ENCODE measurements around the gene UNC13D. TPM values are rescaled to one million over a fixed set of nuclear protein-coding genes. Genes with fewer than 3 reads are reported as not detected.

The UNC13D gene
- total RNA-seq, 1 experiment from 2014 or later, result 12.7 TPM

- no peak for TF ChIP-seq REST (IDR thresholded peaks at IDR 0.05; ENCODE audit: insufficient read depth in 1 of 2, low read depth in 2 of 2, low read length in 1 of 2)
- peak; percentile 83 for TF ChIP-seq SIN3A (IDR thresholded peaks at IDR 0.05; ENCODE audit: borderline replicate concordance, insufficient read depth, low read depth, low read length)
- no peak for TF ChIP-seq TCF7L2 (IDR thresholded peaks at IDR 0.05; ENCODE audit: low read depth, low read length)
- peak; percentile 80 for TF ChIP-seq POLR2AphosphoS5 (IDR thresholded peaks at IDR 0.05; ENCODE audit: low read depth, low read length)
- TF ChIP-seq CTCF (IDR thresholded peaks at IDR 0.05), result no peak
- Histone ChIP-seq H3K4me1 (ENCODE audit: control insufficient read depth, insufficient read depth, low read length) (peaks cover 22% of the 10 kb centered on the region), H3K9me3 (ENCODE audit: control insufficient read depth, insufficient read depth, low read depth, low read length) (no peaks in the 10 kb centered on the region), H3K4me3 (ENCODE audit: low read depth in 2 of 2, low read length in 2 of 2) (peak within 1 kb of the TSS; percentile 76 to 82), H3K27ac (ENCODE audit: low read length) (peak within 1 kb of the TSS; percentile 88), H3K27me3 (ENCODE audit: control insufficient read depth, insufficient read depth, low read length) (no peaks in the 10 kb centered on the region), H3K36me3 (ENCODE audit: control insufficient read depth, insufficient read depth, low read length) (no peaks in the 10 kb centered on the region; the same call in 1 of the 2 replicates)
- POLR2A ChIA-PET, result interaction anchor here (0.5 to 1.1 kb wide), 6 partner anchors 12 to 302 kb away, joined by 3 to 16 read pairs (median 4); no protein-coding TSS in a partner anchor
- CTCF ChIA-PET, result interaction anchor here (0.6 to 1.1 kb wide), 7 partner anchors 17 to 247 kb away, joined by 3 to 7 read pairs (median 4); no protein-coding TSS in a partner anchor
- DNase-seq (ENCODE audit: low read depth, low spot score), result no peak
- in situ Hi-C loops (cut with HindIII; ENCODE audit: low pct_unique_long_range_greater_than_20kb, low sequenced_read_pairs) (no loop called here), intact Hi-C loops (cut with micrococcal nuclease; ENCODE audit: unreplicated experiment) (no loop called here)
- TSS peak; percentile 76 for BruUV-seq (replicated peaks)
- peak; percentile 78 for ATAC-seq
Observed at GRCh38 chr17:75878174-75878998, 34.2 kb upstream of the UNC13D start, which contains the start of gene TRIM47. TRIM47 (minus strand) TSS chr17:75878581; CDS start chr17:75878548, 33 bp downstream.

- peak; percentile 70 for ATAC-seq
- intact Hi-C loops (cut with micrococcal nuclease; ENCODE audit: unreplicated experiment), result no loop called here
- Histone ChIP-seq H3K9me3 (ENCODE audit: control insufficient read depth, insufficient read depth, low read depth, low read length) (no peaks in the 10 kb centered on the region), H3K4me1 (ENCODE audit: control insufficient read depth, insufficient read depth, low read length) (peaks cover 28% of the 10 kb centered on the region), H3K4me3 (ENCODE audit: low read depth in 2 of 2, low read length in 2 of 2) (peak overlapping the region; percentile 76 to 82), H3K27me3 (ENCODE audit: control insufficient read depth, insufficient read depth, low read length) (no peaks in the 10 kb centered on the region), H3K27ac (ENCODE audit: low read length) (peak overlapping the region; percentile 88), H3K36me3 (ENCODE audit: control insufficient read depth, insufficient read depth, low read length) (no peaks in the 10 kb centered on the region; the same call in 1 of the 2 replicates)
- in situ Hi-C loops (cut with HindIII; ENCODE audit: low pct_unique_long_range_greater_than_20kb, low sequenced_read_pairs), result no loop called here
- CTCF ChIA-PET, result interaction anchor here (0.5 to 1.1 kb wide), 5 partner anchors 9 to 103 kb away, joined by 3 to 7 read pairs (median 4); no protein-coding TSS in a partner anchor
- DNase-seq (ENCODE audit: low read depth, low spot score), result no peak
- no peak for TF ChIP-seq SIN3A (IDR thresholded peaks at IDR 0.05; ENCODE audit: borderline replicate concordance, insufficient read depth, low read depth, low read length)
- TF ChIP-seq REST (IDR thresholded peaks at IDR 0.05; ENCODE audit: insufficient read depth in 1 of 2, low read depth in 2 of 2, low read length in 1 of 2), result no peak
- TF ChIP-seq TCF7L2 (IDR thresholded peaks at IDR 0.05; ENCODE audit: low read depth, low read length), result no peak
- no peak; the same call in 1 of the 2 replicates for TF ChIP-seq CTCF (IDR thresholded peaks at IDR 0.05)
- TF ChIP-seq POLR2AphosphoS5 (IDR thresholded peaks at IDR 0.05; ENCODE audit: low read depth, low read length), result no peak
- BruUV-seq (replicated peaks), result no TSS peak
- POLR2A ChIA-PET, result interaction anchor here (0.6 to 2.8 kb wide), 4 partner anchors 12 to 101 kb away, joined by 3 to 16 read pairs (median 6); a partner anchor contains a TSS
Observed at GRCh38 chr17:75877752-75878173, 33.6 kb upstream of the UNC13D start.
